ENCODE data around the gene EVX2.

DNA sequence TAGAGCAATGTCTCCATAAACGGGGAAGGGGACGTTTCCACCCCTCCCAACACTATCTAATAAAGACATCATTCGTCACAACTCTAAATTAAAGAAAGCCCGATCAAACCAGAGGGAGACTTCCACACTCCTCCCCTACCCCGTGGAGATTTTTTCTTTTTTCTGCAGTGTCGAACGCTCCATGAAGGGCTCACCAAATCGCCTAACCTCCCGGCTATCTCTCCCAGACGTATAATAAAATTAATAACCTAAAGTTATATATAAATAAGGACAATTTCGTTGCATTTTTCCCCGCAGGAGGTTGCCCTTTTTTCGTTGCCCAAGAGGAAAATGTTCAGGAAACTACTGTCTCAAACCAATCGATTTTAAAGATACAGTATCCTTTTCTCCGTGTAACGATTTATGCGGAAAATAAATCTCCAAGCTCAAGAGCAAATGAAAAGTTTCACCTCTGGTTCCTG lies 2.4 kb downstream of the EVX2 start:
- TF ChIP-seq ZNF277 (CRISPR knock-in tag; IDR thresholded peaks at IDR 0.05; ENCODE audit: borderline replicate concordance) (no peak), SREBF2 (CRISPR knock-in tag; IDR thresholded peaks at IDR 0.05) (no peak), NRF1 (conservative IDR thresholded peaks at IDR 0.05 in 1 of 2, IDR thresholded peaks at IDR 0.05 in 1 of 2) (no peak), ZNF318 (IDR thresholded peaks at IDR 0.05; ENCODE audit: borderline replicate concordance in 1 of 2, low read depth in 1 of 2) (no peak), CAMTA2 (CRISPR knock-in tag; conservative IDR thresholded peaks at IDR 0.05) (no peak), ZKSCAN1 (IDR thresholded peaks at IDR 0.05; ENCODE audit: low read depth, low read length) (no peak), EZH2 (IDR thresholded peaks at IDR 0.05; ENCODE audit: borderline replicate concordance, low read depth, low read length) (no peak), ZNF3 (CRISPR knock-in tag; IDR thresholded peaks at IDR 0.05) (no peak), BCOR (IDR thresholded peaks at IDR 0.05) (no peak), CBX8 (IDR thresholded peaks at IDR 0.05; ENCODE audit: borderline replicate concordance, extremely low read depth, low read depth, low read length, poor library complexity, severe bottlenecking) (no peak), SLC30A9 (CRISPR knock-in tag; IDR thresholded peaks at IDR 0.05) (no peak), TEAD4 (IDR thresholded peaks at IDR 0.05; ENCODE audit: low read length) (no peak), TEAD4 (CRISPR knock-in tag; IDR thresholded peaks at IDR 0.05; ENCODE audit: borderline replicate concordance) (no peak), IFI16 (CRISPR knock-in tag; IDR thresholded peaks at IDR 0.05) (no peak), GABPA (tag; conservative IDR thresholded peaks at IDR 0.05; ENCODE audit: low read depth) (no peak)
